Neutrophil (primary cell): ENCODE measurements around the gene NR2F1-AS1.

Source experiments
- H3K27ac ChIP-seq: fragments of 200-600 bp; sonication (generic); 2 replicates; pipeline ENCODE4 v1.5.1; 2016; ENCODE audit warnings: mild to moderate bottlenecking, moderate library complexity
- H3K27me3 ChIP-seq: fragments of 200-600 bp; sonication (generic); 2 replicates; pipeline ENCODE4 v1.6.0; 2016; ENCODE audit warnings: mild to moderate bottlenecking
- H3K36me3 ChIP-seq: fragments of 200-600 bp; sonication (generic); 2 replicates; pipeline ENCODE4 v1.5.1; 2017
- H3K4me1 ChIP-seq, 2 experiments: fragments of 200-600 bp in 1 of 2; sonication (generic) in 1 of 2; 1 replicate in 1 of 2; 2 replicates in 1 of 2; pipeline versions ENCODE4 v1.5.1 to v1.6.1; 2013 to 2016; ENCODE audit warnings: low read depth in 1 of 2, low read length in 1 of 2, mild to moderate bottlenecking in 1 of 2, moderate library complexity in 1 of 2; ENCODE audit not compliant: control insufficient read depth in 1 of 2, insufficient read depth in 1 of 2
- H3K4me3 ChIP-seq, 2 experiments: fragments of 200-600 bp in 1 of 2; sonication (generic) in 1 of 2; 1 replicate in 1 of 2; 2 replicates in 1 of 2; pipeline ENCODE4 v1.5.1; 2013 to 2016; ENCODE audit warnings: low read depth in 1 of 2, low read length in 1 of 2, mild to moderate bottlenecking in 1 of 2, moderate library complexity in 1 of 2
- H3K9me3 ChIP-seq: fragments of 200-600 bp; sonication (generic); 2 replicates; pipeline ENCODE4 v1.5.1; 2016
- CTCF ChIP-seq: fragments of 200-600 bp; sonication (generic); IDR thresholded peaks from 2 replicates; pipeline ENCODE4 v1.5.1; 2016; ENCODE audit warnings: antibody characterized with exemption

Gene NR2F1-AS1

GRCh38 chr5:93417490-93417889 is 163.5 kb downstream of the NR2F1-AS1 start:
- Histone ChIP-seq H3K36me3 (no peaks in the 10 kb centered on the region), H3K4me1 (no peaks in the 10 kb centered on the region), H3K9me3 (no peaks in the 10 kb centered on the region), H3K27ac (no peak overlapping the region), H3K4me3 (no peak overlapping the region), H3K27me3 (no peaks in the 10 kb centered on the region)
- no peak for TF ChIP-seq CTCF

- H3K4me1 ChIP-seq = no peaks in the 10 kb centered on the region
- no peaks in the 10 kb centered on the region for H3K36me3 ChIP-seq
- TF ChIP-seq CTCF = no peak
- no peak overlapping the region for H3K27ac ChIP-seq
- no peaks in the 10 kb centered on the region for H3K9me3 ChIP-seq
- no peak overlapping the region for H3K4me3 ChIP-seq
- no peaks in the 10 kb centered on the region for H3K27me3 ChIP-seq
Observed at GRCh38 chr5:93415819-93416218, 165.2 kb downstream of the NR2F1-AS1 start.

- Histone ChIP-seq H3K27me3 (no peaks in the 10 kb centered on the region), H3K4me1 (no peaks in the 10 kb centered on the region), H3K4me3 (no peak overlapping the region), H3K27ac (no peak overlapping the region), H3K36me3 (no peaks in the 10 kb centered on the region), H3K9me3 (no peaks in the 10 kb centered on the region)
- TF ChIP-seq CTCF = no peak
Observed at GRCh38 chr5:93411716-93412115, 169.3 kb downstream of the NR2F1-AS1 start.

GRCh38 chr5:93409691-93410090 is 171.3 kb downstream of the NR2F1-AS1 start:
- Histone ChIP-seq H3K4me3 (no peak overlapping the region), H3K4me1 (no peaks in the 10 kb centered on the region), H3K27ac (no peak overlapping the region), H3K9me3 (no peaks in the 10 kb centered on the region), H3K36me3 (no peaks in the 10 kb centered on the region), H3K27me3 (no peaks in the 10 kb centered on the region)
- TF ChIP-seq CTCF = no peak

- TF ChIP-seq CTCF = no peak
- H3K36me3 ChIP-seq = no peaks in the 10 kb centered on the region
- no peaks in the 10 kb centered on the region for H3K4me1 ChIP-seq
- H3K27ac ChIP-seq = no peak overlapping the region
- no peaks in the 10 kb centered on the region for H3K27me3 ChIP-seq
- no peak overlapping the region for H3K4me3 ChIP-seq
- H3K9me3 ChIP-seq = no peaks in the 10 kb centered on the region
Observed at GRCh38 chr5:93407454-93407853, 173.6 kb downstream of the NR2F1-AS1 start.

- Histone ChIP-seq H3K27ac (no peak overlapping the region), H3K4me1 (no peaks in the 10 kb centered on the region), H3K27me3 (no peaks in the 10 kb centered on the region), H3K4me3 (no peak overlapping the region), H3K36me3 (no peaks in the 10 kb centered on the region), H3K9me3 (no peaks in the 10 kb centered on the region)
- TF ChIP-seq CTCF = no peak
Observed at GRCh38 chr5:93406971-93407401, 174.0 kb downstream of the NR2F1-AS1 start.
